CD4-positive, alpha-beta T cell treated with Interleukin-21 for 1 hour (primary cell): Measurements from ENCODE around the gene GPC4.

Experiments
- DNase-seq: peaks from one replicate; pipeline ENCODE4 v3.0.0-alpha.2; 2020

Gene GPC4

DNA sequence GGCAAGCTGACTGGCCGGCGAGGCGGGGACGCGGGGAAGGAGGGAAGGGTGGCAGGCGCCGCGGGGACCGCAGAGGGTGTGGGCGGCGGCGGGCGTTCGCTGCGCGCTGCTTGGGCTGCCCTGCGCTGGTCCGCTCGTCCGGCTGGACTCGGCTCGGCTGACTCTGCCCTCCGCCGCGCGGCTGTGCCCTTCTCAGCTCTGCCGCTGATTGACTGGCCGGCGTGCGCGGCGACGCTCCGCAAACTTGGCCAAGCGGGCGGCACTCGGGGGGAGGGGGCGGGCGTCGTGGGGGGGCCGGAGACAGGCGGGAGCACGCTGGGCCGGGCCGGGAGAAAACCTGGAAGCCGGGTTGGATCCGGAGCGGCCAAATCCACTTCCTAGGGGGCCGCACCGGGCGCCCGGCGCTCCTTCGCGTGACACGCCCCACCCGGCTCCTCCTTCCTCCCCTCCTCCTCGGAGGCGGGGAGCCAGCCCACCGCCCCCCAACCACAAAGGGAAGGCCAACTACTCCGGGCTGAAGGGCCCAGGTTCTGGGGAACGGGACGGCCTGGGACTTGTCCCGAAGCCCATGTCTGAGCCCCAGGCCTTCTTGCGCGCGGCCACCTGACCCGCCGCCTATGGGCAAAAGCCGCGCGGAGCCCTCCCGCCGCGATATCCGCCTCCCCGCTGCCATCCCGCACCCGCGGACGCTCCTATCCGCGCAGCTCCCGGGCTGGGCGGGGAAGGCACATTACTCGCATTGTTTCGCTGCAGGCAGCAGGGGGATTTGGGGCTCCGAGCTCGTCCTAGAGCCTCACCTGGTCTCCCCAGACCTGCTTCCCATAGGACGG, at the start of gene GPC4:
Gene GPC4 (minus strand): TSS at position 214 of the 830 bp plus-strand sequence. CDS start 524 bp downstream, outside the sequence.
- DNase-seq, result no peak

GRCh38 chrX:133461231-133461630, 45.9 kb upstream of the GPC4 start:
- DNase-seq, result no peak

- no peak for DNase-seq
Measured at GRCh38 chrX:133454924-133455323, 39.6 kb upstream of the GPC4 start.

DNA sequence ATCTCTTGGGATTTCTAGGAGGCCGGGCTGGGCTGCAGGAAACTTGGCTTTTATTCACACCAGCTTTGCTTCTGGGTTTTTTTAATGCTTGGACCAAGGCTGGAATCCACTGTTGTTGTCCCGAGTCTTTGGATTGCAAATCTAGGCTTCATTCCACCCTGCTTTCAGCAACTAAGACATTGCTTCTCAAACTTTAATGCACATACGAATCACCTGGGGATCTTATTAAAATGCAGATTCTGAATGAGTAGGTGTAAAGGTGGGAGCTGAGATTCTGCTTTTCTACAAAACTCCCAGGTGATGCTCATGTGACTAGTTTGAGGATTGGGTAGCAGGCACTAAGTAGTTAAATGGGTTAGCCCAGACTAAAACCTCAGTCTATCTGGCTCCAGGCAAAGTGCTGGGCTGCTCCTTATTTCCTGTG, 39.2 kb upstream of the GPC4 start:
- DNase-seq, result no peak

GRCh38 chrX:133448512-133449076, 33.3 kb upstream of the GPC4 start:
- DNase-seq, result no peak

DNA sequence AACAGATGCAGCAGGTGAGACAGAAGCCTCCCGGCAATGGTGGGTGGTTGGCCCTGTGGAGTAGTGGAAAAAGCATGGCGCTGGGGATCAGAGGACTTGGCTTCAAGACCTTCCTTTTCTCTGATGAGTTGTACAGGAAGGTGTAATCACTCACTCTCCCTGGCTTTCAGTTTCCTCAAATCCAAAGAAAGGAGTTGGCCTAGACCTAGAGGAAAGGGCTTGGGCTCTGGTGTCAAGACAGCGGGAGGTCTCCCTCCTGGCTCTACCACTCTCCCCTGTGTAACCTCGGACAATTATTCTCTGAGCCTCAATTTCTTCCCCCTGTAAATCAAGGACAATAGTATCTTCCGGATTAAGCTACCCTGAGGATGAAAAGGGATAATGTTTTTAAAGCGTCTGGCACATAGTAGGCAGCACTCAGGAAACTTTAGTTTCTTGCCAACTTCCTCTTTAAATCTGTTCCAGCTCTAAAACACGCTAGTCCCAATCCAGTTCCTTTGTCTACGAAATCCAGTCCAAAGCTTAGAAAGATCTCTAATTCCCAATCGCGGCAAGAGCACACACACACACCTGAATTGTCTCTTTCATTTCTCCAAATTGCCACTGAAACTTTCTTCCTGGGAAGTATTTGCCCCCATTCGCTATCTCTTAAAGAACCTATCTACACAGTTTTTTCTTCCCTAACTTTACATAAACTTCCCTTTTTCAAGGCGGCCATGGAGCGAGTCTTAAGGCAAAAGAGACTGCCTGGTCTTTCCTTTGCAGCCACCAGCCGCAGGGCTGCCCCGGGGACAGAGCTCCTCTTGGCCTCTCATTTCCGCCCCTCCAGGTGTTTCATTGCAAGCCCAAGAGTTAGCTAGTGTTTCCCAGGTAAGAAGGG, 29.9 kb upstream of the GPC4 start:
- DNase-seq, result no peak

DNA sequence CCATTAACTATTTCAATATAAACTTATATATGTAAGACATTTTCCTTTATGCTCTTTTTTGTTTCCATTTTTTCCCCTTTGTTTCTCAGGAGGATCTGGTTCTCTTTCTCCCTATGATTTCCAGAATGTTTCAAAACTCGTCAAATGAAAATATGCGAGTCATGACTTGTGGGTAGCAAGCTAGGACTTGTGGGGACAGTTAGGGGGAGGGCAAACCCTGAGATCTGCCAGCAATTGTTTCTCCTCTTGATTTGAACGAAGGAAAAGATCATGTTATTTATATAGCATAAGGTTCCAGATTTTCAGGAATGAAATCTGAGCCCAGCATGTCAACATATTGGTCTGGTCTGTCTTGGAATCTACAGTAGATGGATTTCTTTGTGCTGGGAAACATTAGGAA, 28.9 kb upstream of the GPC4 start:
- no peak for DNase-seq

DNA sequence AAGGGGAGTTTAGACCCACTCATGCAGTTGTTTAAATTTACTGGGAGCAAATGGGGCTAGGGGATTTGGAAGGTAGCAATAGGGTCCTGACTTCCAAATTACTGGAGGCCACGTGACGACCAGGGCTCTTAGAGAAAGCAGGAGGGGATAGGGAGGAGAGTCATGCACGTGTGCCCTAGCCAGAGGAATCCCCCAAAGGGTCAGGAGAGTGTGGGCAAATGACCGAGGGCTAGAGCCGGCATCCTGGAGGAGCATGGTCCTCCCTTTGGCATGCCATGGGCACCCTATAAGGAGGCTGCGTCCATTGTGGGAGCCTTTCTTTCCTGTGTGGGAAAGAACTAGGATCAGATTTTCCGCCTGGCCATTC, 25.5 kb upstream of the GPC4 start:
- no peak for DNase-seq

GRCh38 chrX:133440081-133440796, 24.9 kb upstream of the GPC4 start:
- no peak for DNase-seq

GRCh38 chrX:133437766-133438165, 22.5 kb upstream of the GPC4 start:
- DNase-seq, result no peak

DNA sequence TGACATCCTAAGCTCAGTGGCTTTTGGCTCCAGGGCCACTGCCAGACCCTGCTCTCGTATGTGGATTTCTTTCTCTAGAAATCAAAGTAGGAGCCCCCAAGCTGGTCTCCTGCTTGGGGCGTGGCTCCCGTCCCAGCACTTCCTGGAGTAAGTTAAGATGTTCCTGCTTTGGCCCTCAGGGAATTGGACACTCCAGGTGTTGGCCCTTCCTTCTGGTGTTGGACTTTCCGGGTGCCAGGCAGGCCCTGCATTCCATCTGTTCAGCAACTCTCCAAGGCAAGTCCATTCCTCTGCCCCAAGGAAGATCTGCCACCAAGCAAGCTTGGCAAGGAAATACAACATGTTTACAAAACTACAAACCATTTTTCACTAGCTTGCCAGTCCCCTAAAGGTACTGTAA, 22.1 kb upstream of the GPC4 start:
- no peak for DNase-seq

GRCh38 chrX:133435544-133436124, 20.3 kb upstream of the GPC4 start:
- DNase-seq, result no peak

GRCh38 chrX:133434197-133434820, 19.0 kb upstream of the GPC4 start:
- no peak for DNase-seq

DNA sequence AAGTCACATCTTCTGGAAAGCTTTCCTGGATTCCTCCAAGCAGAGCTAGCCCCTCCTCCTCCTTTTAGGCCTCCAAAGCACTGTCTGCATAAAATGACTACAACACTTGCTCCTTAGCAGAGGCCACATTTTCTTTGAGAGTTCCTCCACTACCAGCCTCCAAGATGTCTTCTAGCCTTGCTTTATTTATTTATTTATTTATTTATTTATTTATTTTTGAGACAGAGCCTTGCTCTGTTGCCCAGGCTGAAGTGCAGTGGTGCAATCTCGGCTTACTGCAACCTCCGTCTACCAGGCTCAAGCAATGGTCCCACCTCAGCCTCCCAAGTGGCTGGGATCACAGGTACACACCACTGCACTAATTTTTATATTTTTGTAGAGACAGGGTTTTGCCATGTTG, 4.6 kb upstream of the GPC4 start:
- DNase-seq, result no peak

DNA sequence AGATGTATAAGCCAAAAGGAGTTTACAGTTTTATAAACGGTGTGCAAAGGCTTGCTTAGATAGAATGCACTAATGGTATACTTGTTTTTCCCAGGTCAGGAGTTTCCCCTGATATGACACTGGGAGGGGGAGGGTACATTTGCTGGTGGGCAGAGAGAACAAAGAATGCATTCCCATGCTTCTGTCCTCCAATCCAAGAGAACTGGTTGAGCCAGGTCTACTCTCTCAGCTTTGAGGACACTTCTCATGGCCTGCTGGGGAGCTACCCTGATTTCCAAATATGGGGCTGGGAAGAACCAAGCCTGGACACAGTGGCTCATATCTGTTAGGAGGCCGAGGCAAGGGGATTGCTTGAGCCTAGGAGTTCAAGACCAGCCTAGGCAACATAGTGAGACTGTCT, 3.3 kb upstream of the GPC4 start:
- no peak for DNase-seq

- no peak for DNase-seq
Measured at GRCh38 chrX:133417364-133417763, 2.1 kb upstream of the GPC4 start.

- no peak for DNase-seq
Measured at GRCh38 chrX:133414406-133415275, 648 bp downstream of the GPC4 start.

DNA sequence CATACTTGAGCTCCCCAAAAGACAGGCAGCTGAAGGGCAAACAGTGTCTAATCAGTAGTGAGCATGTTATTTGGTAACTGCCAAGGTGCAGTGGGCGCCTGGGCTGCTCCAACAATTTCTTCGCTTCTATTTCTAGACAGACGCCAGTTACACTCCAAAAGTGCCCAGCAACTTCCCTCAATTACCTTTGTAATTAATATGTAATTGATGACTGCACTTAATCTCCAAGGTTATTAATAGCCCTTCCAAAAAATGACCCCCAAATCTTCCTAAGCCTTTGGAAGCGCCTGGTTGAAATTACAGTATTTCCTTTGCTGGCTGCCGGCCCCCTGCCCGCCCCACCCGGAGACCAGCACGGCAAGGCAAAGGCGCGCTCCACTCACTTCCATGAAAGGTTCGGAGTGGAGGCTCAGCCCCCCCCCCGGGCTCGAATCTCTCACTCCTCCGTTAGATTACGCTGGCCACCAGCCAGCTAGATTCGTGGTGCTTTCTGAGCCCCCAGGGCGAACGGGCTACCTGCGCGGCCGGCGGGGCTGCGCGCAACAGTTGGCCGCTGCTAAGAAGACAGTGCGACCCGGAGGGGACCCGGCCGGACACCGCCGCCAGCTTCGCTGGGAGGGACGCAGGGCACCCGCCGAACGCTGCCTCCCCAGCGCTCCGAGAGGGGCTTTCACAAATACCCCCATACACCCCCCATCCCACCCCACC, 1.9 kb downstream of the GPC4 start:
- DNase-seq, result no peak

- DNase-seq, result no peak
Measured at GRCh38 chrX:133412665-133413064, 2.6 kb downstream of the GPC4 start.

- no peak for DNase-seq
Measured at GRCh38 chrX:133412246-133412645, 3.0 kb downstream of the GPC4 start.
